Spinal cord (tissue), 10 donors: ENCODE data around the gene TLR9. TPM values are rescaled to one million over a fixed set of nuclear protein-coding genes. Genes with fewer than 3 reads are reported as not detected.
"Not testable (repeated sequence)": the region's sequence is repeated elsewhere in the genome, so short reads cannot be mapped to it uniquely, and the experiment has no call there.

Experiments used
- DNase-seq, 6 donors: peaks; one replicate each; pipeline versions ENCODE4 v3.0.0 to v3.0.0-alpha.2; 2013 to 2015; ENCODE audit warnings: low spot score in 6 of 6, low read depth in 4 of 6
- H3K27ac ChIP-seq: one replicate; pipeline ENCODE4 v1.5.1; 2013; ENCODE audit warnings: low read depth, low read length, control low read depth
- H3K27me3 ChIP-seq: one replicate; pipeline ENCODE4 v1.6.1; 2013; ENCODE audit warnings: low read length; ENCODE audit not compliant: control insufficient read depth, insufficient read depth
- H3K36me3 ChIP-seq: one replicate; pipeline ENCODE4 v1.6.1; 2013; ENCODE audit warnings: low read length; ENCODE audit not compliant: control insufficient read depth, insufficient read depth
- H3K4me1 ChIP-seq: one replicate; pipeline ENCODE4 v1.6.1; 2013; ENCODE audit warnings: low read length; ENCODE audit not compliant: control insufficient read depth, insufficient read depth
- H3K4me3 ChIP-seq: one replicate; pipeline ENCODE4 v1.5.1; 2013; ENCODE audit warnings: low read depth, low read length, control low read depth
- H3K9me3 ChIP-seq: one replicate; pipeline ENCODE4 v1.6.1; 2013; ENCODE audit warnings: low read length; ENCODE audit not compliant: control insufficient read depth, insufficient read depth
- WGBS: methylation state at CpG from one replicate; pipeline ENCODE4 v1.1.5; 2013; ENCODE audit warnings: missing lambda C conversion rate; ENCODE audit not compliant: insufficient coverage; 5-methylcytosine and 5-hydroxymethylcytosine counted together
- polyA plus RNA-seq, 2 donors: library from polyadenylated mRNA; unstranded; fragments of 120-200 nt; gene quantifications; one replicate each; pipeline ENCODE4 v1.2.1, GENCODE V29; 2013; ENCODE audit not compliant: insufficient read length in 2 of 2
- total RNA-seq, 2 donors: library from RNA; depleted of rRNA in 1 of 2; stranded (reverse); fragments of 120-200 nt in 1 of 2; fragments of >200 nt in 1 of 2; gene quantifications; one replicate each; pipeline versions ENCODE4 v1.2.3 to v1.2.4, GENCODE V29; 2013 to 2014
- donor health status: healthy.

Gene TLR9
- total and polyA plus RNA-seq, 4 donors = 0.11 to 0.41 TPM; not detected in 2

DNA sequence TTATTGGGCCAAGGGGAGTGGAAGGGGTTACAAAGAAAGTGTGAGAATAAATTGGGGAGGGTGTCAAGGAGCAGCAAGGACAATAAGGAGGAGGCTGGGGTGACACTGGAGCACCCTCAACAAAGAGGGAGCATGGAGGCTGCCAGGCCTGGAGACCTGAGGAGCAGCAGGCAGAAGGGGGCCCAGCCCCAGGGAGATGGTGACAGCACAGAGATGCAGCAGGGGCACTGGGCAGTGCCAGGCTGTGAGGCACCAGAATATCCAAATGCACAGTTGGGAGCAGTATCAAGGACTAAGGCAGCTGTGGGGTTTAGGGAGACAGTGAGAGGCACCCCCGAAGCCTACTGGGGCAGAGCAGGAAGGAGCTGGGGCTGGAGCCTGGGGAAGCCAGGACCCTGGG, 46.9 kb downstream of the TLR9 start:
- Histone ChIP-seq H3K27me3 (no peaks in the 10 kb centered on the region), H3K36me3 (no peaks in the 10 kb centered on the region), H3K4me3 (no peak overlapping the region), H3K27ac (no peak overlapping the region), H3K9me3 (no peaks in the 10 kb centered on the region), H3K4me1 (no peaks in the 10 kb centered on the region)
- 81% methylated on average over 1 of the region's 1 CpG for WGBS
- DNase-seq = no peak

DNA sequence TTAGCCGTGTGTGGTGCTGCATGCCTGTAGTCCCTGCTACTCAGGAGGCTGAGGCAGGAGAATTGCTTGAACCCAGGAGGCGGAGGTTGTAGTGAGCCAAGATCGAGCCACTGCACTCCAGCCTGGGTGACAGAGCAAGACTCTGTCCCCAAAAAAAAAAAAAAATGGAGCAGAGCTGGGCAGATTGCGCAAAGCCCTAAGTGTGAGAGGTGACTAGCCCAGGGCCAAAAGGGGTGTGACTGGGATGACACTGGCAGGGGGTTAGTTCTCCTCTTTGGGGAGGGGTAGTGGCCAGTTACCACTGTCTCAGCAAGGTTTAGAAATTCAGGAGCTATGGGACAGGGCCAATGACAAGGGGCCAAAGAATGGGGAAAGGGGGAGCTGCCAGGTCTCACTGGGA, 47.3 kb downstream of the TLR9 start:
- H3K4me3 ChIP-seq, H3K4me1 ChIP-seq, H3K36me3 ChIP-seq, H3K27ac ChIP-seq, H3K27me3 ChIP-seq, DNase-seq, H3K9me3 ChIP-seq: not testable (repeated sequence)
- 93% methylated on average over 4 of the region's 4 CpGs for WGBS

GRCh38 chr3:52177701-52178042, 47.8 kb downstream of the TLR9 start:
- H3K27me3 ChIP-seq = no peaks in the 10 kb centered on the region
- no peaks in the 10 kb centered on the region for H3K9me3 ChIP-seq
- H3K27ac ChIP-seq = no peak overlapping the region
- H3K4me1 ChIP-seq = no peaks in the 10 kb centered on the region
- no peak overlapping the region for H3K4me3 ChIP-seq
- H3K36me3 ChIP-seq = no peaks in the 10 kb centered on the region
- WGBS = 90% methylated on average over 5 of the region's 5 CpGs
- no peak for DNase-seq

- Histone ChIP-seq H3K27me3 (no peaks in the 10 kb centered on the region), H3K4me3 (no peak overlapping the region), H3K9me3 (no peaks in the 10 kb centered on the region), H3K27ac (no peak overlapping the region), H3K36me3 (no peaks in the 10 kb centered on the region), H3K4me1 (no peaks in the 10 kb centered on the region)
- 84% methylated on average over 14 of the region's 15 CpGs for WGBS
- DNase-seq = no peak
Measured at GRCh38 chr3:52176951-52177700, 48.3 kb downstream of the TLR9 start.

- Histone ChIP-seq H3K27ac (no peak overlapping the region), H3K4me3 (no peak overlapping the region), H3K36me3 (no peaks in the 10 kb centered on the region), H3K9me3 (no peaks in the 10 kb centered on the region), H3K27me3 (no peaks in the 10 kb centered on the region), H3K4me1 (no peaks in the 10 kb centered on the region)
- 91% methylated on average over 8 of the region's 8 CpGs for WGBS
- DNase-seq = no peak
Measured at GRCh38 chr3:52176180-52176752, 49.2 kb downstream of the TLR9 start.

- no peak overlapping the region for H3K4me3 ChIP-seq
- no peaks in the 10 kb centered on the region for H3K4me1 ChIP-seq
- WGBS = 90% methylated on average over 13 of the region's 14 CpGs
- no peaks in the 10 kb centered on the region for H3K36me3 ChIP-seq
- no peaks in the 10 kb centered on the region for H3K9me3 ChIP-seq
- H3K27ac ChIP-seq = no peak overlapping the region
- H3K27me3 ChIP-seq = no peaks in the 10 kb centered on the region
- no peak for DNase-seq
Measured at GRCh38 chr3:52175416-52176179, 49.8 kb downstream of the TLR9 start.

DNA sequence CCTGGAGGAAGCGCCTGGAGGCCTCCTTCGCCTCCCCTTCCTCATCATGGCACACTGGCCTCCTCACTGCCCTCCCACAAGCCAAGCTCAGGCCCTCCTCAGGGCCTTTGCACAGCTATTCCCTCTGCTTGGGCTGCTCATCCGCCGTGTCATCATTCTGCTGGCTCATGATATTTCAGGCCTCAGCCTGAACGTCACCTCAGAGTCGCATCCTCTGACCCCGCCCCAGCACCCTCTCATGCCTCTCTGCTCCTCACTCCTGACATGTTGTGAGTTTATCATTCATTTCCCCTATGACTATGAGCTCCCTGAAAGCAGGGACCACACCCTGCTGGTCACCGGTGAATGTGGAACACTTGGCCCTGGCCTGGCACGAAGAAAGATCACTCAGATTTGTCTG, 50.5 kb downstream of the TLR9 start:
- no peaks in the 10 kb centered on the region for H3K36me3 ChIP-seq
- no peaks in the 10 kb centered on the region for H3K4me1 ChIP-seq
- 93% methylated on average over 9 of the region's 9 CpGs for WGBS
- no peak for DNase-seq
- H3K27me3 ChIP-seq = no peaks in the 10 kb centered on the region
- H3K27ac ChIP-seq = no peak overlapping the region
- H3K9me3 ChIP-seq = no peaks in the 10 kb centered on the region
- H3K4me3 ChIP-seq = no peak overlapping the region

DNA sequence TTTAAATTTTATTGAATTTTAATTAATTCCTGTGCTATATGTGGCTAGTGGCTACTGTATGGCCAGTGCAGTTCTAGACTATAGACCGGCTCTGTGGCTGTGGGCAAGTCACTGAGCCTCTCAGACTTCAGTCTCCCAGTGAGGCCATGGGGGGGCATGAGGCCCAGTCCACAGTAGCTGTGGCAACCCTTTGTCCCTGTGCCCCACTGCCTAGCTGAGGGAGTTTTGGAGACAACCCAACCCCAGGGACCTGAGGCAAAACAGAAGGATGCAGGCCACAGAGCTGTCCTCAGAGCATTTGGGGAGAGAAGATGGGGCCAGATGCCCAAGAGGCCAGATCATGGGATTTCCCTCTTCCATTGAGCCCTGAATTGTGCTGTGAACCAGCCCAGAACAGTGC, 52.3 kb downstream of the TLR9 start:
- Histone ChIP-seq H3K27ac (no peak overlapping the region), H3K4me3 (no peak overlapping the region), H3K9me3 (no peaks in the 10 kb centered on the region), H3K4me1 (no peaks in the 10 kb centered on the region), H3K27me3 (no peaks in the 10 kb centered on the region), H3K36me3 (no peaks in the 10 kb centered on the region)
- no CpG with 5 or more reads among the region's 1 CpG for WGBS
- DNase-seq = no peak

- H3K9me3 ChIP-seq = no peaks in the 10 kb centered on the region
- no peak for DNase-seq
- H3K4me3 ChIP-seq = no peak overlapping the region
- no peaks in the 10 kb centered on the region for H3K36me3 ChIP-seq
- 87% methylated on average over 5 of the region's 5 CpGs for WGBS
- H3K4me1 ChIP-seq = no peaks in the 10 kb centered on the region
- H3K27ac ChIP-seq = no peak overlapping the region
- no peaks in the 10 kb centered on the region for H3K27me3 ChIP-seq
Measured at GRCh38 chr3:52172262-52172757, 53.1 kb downstream of the TLR9 start.
